Small intestine (tissue), 7 donors: Measurements from ENCODE around the gene WLS. TPM values are rescaled to one million over a fixed set of nuclear protein-coding genes. Genes with fewer than 3 reads are reported as not detected.
A peak's percentile ranks its signal among the peaks of the same experiment; 100 is the strongest.

Experiments used
- DNase-seq, 2 donors: peaks; one replicate each; pipeline versions ENCODE4 v3.0.0 to v3.0.0-alpha.2; 2013
- FAIRE-seq: peaks from 2 replicates; lab custom pipeline; 2012; peaks lifted over from hg19 to GRCh38; lab: Jason Lieb, UNC
- H3K27ac ChIP-seq, 3 donors: one replicate each; pipeline ENCODE4 v1.5.1; 2013; ENCODE audit warnings: low read length in 2 of 3, mild to moderate bottlenecking in 2 of 3, control low read depth in 1 of 3, inconsistent platforms in 1 of 3, low read depth in 1 of 3, moderate library complexity in 1 of 3
- H3K27me3 ChIP-seq, 3 donors: one replicate each; pipeline ENCODE4 v1.6.1; 2013; ENCODE audit warnings: low read length in 3 of 3, inconsistent platforms in 1 of 3; ENCODE audit not compliant: control insufficient read depth in 3 of 3, insufficient read depth in 3 of 3
- H3K36me3 ChIP-seq, 3 donors: one replicate each; pipeline ENCODE4 v1.6.1; 2013; ENCODE audit warnings: low read length in 3 of 3, inconsistent platforms in 1 of 3, low read depth in 1 of 3, mild to moderate bottlenecking in 1 of 3, moderate library complexity in 1 of 3; ENCODE audit not compliant: control insufficient read depth in 3 of 3, insufficient read depth in 2 of 3
- H3K4me1 ChIP-seq, 3 donors: one replicate each; pipeline ENCODE4 v1.6.1; 2013; ENCODE audit warnings: low read length in 2 of 3, inconsistent platforms in 1 of 3, low read depth in 1 of 3, mild to moderate bottlenecking in 1 of 3, moderate library complexity in 1 of 3; ENCODE audit not compliant: control insufficient read depth in 3 of 3, insufficient read depth in 2 of 3
- H3K4me3 ChIP-seq, 3 donors: one replicate each; pipeline ENCODE4 v1.5.1; 2013; ENCODE audit warnings: low read length in 3 of 3, control low read depth in 1 of 3, inconsistent platforms in 1 of 3, low read depth in 1 of 3, mild to moderate bottlenecking in 1 of 3, moderate library complexity in 1 of 3
- H3K9me3 ChIP-seq, 2 donors: one replicate each; pipeline ENCODE4 v1.6.1; 2013; ENCODE audit warnings: low read depth in 1 of 2, low read length in 1 of 2; ENCODE audit not compliant: control insufficient read depth in 2 of 2, insufficient read depth in 1 of 2
- WGBS, 3 donors: extraction: QIAGEN DNeasy Blood & Tissue Kit; methylation state at CpG; one replicate each; pipeline ENCODE4 v1.1.7; 2013; 5-methylcytosine and 5-hydroxymethylcytosine counted together
- polyA plus RNA-seq, 4 donors: library from polyadenylated mRNA; stranded (reverse) in 3 of 4; unstranded in 1 of 4; fragments of 200-250 nt in 3 of 4; fragments of 120-200 nt in 1 of 4; gene quantifications; one replicate each; pipeline versions ENCODE4 v1.2.1 to v1.2.3, GENCODE V29; 2013
- donor health status: healthy with polysubstance abuse.
- donor health status: control.
- donor health status: control.
- donor health status: Bipolar disorder and iron deficiency.
- donor health status: healthy.

The WLS gene
- polyA plus RNA-seq, 4 donors, result 2.2 to 58.0 (median 22.5) TPM

DNA sequence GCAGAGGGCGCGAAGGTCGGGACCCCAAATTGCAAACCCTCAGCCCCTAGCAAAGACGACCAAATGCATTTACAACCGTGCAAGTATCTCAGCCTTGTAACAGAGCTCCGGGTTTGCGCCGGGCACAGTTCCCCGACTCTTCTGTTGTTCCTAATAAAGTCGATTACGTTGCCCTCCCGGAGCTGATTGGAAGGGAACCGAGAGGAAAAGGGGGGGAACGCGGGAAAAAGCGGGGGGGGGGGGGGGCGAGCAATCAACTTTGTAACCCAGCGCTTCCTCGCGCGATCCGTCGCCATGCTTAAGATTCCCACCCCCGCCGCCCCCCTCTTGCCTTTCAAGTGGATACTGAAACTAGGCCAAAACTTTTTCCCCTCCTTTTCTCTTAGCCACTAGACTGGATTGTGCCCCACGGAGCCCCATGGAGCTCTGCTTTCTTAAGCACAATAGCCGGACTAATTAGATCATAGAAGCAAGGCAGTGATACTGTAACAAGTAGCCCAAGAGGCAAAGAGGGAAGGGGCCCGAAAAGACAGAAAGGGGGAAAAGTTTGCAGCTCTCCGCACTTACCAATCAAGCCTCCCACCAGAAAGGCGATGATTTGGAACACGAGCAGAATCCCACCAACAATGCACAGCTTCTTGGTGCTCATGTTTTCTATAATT is 565 bp downstream of the WLS start:
- H3K27me3 ChIP-seq, result no peaks in the 10 kb centered on the region
- H3K36me3 ChIP-seq, result no peaks in the 10 kb centered on the region
- WGBS, 3 donors, result 1 to 2% (median 2%) methylated on average over 27 to 31 of the region's 31 CpGs
- H3K4me1 ChIP-seq, result peaks cover 0 to 10% (median 0%) of the 10 kb centered on the region in 3 donors
- peak overlapping the region; percentile 20 to 79 (median 79) for H3K27ac ChIP-seq
- FAIRE-seq (no peak), DNase-seq (peak; percentile 50 to 75)
- no peaks in the 10 kb centered on the region for H3K9me3 ChIP-seq
- peak overlapping the region; percentile 51 to 93 (median 87) for H3K4me3 ChIP-seq

DNA sequence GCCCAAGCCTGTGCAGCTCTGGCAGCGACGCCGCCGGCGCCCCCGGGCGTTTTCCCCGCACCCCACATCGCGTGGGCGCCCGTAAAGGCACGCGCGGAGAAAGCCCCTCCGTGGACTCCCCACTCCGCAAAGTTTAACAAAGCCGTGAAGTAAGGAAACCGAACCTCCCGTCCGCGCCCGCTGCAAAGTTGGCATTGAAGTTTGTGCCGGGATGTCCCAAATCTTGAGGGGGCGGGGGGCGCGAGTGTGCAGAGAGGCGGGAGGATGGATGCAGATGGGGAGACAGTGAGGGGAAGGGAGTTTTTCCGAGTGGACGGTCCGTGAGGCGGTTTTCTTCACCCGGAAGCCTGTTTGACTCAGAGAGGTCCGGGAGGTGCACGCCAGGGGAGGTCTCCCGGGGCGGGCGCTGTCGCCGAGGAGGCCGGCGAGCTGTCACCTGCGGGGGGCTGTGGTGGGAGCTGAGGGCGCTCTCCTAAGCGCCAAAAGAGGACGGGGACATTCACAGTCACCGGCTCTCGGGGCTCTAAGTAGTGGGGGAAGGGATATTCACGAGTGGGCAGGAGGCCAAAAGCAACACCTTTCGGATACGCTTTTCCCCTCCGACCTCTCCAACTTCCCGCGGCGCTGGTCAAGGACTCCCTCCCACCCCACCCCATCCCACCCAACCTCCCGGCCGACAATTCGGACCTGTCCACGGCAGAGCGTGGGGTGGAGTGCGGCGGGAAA is 1.3 kb downstream of the WLS start:
- H3K4me3 ChIP-seq, result peak overlapping the region; percentile 51 to 93 (median 87)
- FAIRE-seq (no peak), DNase-seq (peak; percentile 20 to 53)
- H3K36me3 ChIP-seq, result no peaks in the 10 kb centered on the region
- H3K27me3 ChIP-seq, result no peaks in the 10 kb centered on the region
- no peaks in the 10 kb centered on the region for H3K9me3 ChIP-seq
- H3K4me1 ChIP-seq, result peaks cover 0 to 10% (median 0%) of the 10 kb centered on the region in 3 donors
- peak overlapping the region in 2 of 3 donors; percentile 23 to 79 for H3K27ac ChIP-seq
- 1 to 3% (median 1%) methylated on average over 55 to 62 of the region's 62 CpGs for WGBS, 3 donors

DNA sequence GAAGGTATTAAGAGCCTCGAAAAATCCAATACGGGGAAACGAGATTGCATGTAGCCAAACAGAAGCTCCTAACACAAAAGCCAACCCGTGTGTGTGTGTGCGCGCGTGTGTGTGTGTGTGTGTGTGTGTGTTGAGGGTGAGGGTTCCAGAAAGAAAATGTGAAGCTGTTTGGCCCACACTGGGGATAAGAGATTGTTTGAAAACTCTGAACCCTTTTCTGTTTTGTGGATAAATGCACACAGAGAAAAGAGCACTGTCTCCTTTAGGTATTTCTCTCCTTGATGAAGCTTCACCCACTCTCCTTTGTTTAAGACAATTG is 1.9 kb downstream of the WLS start:
- no peak for FAIRE-seq
- peak in 1 of 2 donors; percentile 39 for DNase-seq
- no peaks in the 10 kb centered on the region for H3K27me3 ChIP-seq
- no peaks in the 10 kb centered on the region for H3K9me3 ChIP-seq
- peak overlapping the region in 1 of 3 donors; percentile 23 for H3K27ac ChIP-seq
- no peaks in the 10 kb centered on the region for H3K36me3 ChIP-seq
- H3K4me1 ChIP-seq, result peaks cover 0 to 10% (median 0%) of the 10 kb centered on the region in 3 donors
- peak overlapping the region in 2 of 3 donors; percentile 87 to 93 for H3K4me3 ChIP-seq
- 3 to 14% (median 12%) methylated on average over 7 of the region's 7 CpGs for WGBS, 3 donors

DNA sequence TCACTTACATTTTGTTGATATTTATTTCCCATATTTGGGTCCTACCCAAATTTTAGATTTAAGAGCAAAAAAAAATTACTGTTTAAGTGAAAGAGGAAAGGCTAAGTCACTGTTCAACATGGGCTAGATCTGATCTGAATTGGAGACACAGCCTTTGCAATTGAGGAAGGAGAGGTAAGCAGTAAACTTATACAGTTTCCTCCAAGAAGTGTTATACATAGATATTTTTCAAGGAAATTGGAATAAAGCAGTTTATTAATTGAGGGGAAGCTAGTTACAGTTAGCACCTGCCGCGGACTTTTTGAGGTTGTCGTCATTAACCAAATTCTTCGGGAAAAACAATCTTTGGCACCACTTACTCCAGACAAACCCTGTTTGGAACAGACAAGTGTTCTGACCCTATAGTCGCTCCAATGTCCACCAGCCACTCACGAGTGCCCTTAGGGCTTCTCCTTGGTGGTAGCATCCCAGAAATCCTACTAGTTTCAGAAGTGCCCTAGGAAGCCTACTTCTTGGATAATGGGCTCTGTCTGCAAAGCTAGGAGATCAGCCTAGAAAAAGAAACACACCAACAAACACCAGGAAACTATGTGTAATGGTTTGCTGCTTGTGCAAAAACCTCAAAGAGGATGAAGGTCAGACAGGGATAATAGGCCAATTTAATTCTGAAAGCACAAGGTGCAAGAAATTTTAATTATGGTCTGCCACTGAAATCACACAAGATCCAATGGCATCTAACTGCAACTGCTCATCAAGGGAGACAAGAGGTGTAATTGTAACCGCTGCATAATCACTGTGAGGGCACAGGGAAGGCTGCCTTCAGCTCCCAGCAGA is 2.5 kb downstream of the WLS start:
- Histone ChIP-seq H3K9me3 (no peaks in the 10 kb centered on the region), H3K36me3 (no peaks in the 10 kb centered on the region), H3K4me1 (peaks cover 0 to 10% (median 0%) of the 10 kb centered on the region in 3 donors), H3K4me3 (peak overlapping the region in 1 of 3 donors; percentile 93), H3K27me3 (no peaks in the 10 kb centered on the region), H3K27ac (peak overlapping the region in 1 of 3 donors; percentile 46)
- FAIRE-seq, result no peak
- peak; percentile 28 to 34 for DNase-seq
- 42 to 50% (median 49%) methylated on average over 7 of the region's 7 CpGs for WGBS, 3 donors

DNA sequence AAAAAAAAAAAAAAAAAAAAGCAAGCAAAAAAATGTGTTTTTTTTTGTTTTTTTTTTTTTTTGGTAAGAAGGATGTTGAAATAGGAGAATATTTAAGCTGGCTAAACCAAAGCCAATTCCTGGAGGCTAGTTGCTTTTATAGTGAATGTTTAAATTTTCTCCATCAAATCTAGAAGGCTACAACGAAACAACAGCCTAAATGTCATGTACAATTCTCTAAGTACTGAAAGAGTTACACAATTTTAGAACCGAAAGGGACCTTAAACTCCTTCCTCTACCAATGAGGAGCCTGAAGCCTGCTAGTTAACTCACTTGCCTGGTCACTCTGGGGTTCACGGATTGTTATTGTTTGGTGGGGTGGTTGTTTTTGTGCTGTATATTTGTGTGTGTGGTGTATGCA is 3.5 kb downstream of the WLS start:
- Histone ChIP-seq H3K4me1 (peaks cover 0 to 10% (median 3%) of the 10 kb centered on the region in 3 donors), H3K9me3 (no peaks in the 10 kb centered on the region), H3K36me3 (no peaks in the 10 kb centered on the region), H3K27ac (peak overlapping the region in 1 of 3 donors; percentile 17), H3K4me3 (no peak overlapping the region), H3K27me3 (no peaks in the 10 kb centered on the region)
- WGBS, 3 donors, result 40 to 67% (median 48%) methylated on average over 3 of the region's 3 CpGs
- DNase-seq, result peak in 1 of 2 donors; percentile 4
- no peak for FAIRE-seq

DNA sequence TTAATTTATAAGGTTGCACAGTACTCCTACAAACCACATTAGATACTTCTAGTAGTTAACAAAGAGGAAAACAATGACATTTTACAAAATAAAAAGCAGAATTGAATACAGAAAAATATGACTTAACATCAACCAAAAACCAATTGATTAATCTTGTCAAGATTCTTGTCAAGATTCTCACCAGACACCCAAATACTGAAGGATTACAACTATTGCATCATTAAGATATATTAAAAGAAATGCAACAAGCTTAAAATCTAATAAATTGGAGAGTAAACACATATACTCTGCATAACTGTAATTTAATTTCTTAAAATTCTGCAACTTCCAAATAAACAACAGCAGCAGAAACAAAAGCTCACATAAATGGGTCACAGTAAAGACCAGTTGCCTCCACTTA is 4.7 kb downstream of the WLS start:
- H3K9me3 ChIP-seq, result no peaks in the 10 kb centered on the region
- no peak overlapping the region for H3K4me3 ChIP-seq
- H3K4me1 ChIP-seq, result peaks cover 0 to 7% (median 7%) of the 10 kb centered on the region in 3 donors
- no peaks in the 10 kb centered on the region for H3K27me3 ChIP-seq
- FAIRE-seq (no peak), DNase-seq (no peak)
- no peaks in the 10 kb centered on the region for H3K36me3 ChIP-seq
- H3K27ac ChIP-seq, result no peak overlapping the region

DNA sequence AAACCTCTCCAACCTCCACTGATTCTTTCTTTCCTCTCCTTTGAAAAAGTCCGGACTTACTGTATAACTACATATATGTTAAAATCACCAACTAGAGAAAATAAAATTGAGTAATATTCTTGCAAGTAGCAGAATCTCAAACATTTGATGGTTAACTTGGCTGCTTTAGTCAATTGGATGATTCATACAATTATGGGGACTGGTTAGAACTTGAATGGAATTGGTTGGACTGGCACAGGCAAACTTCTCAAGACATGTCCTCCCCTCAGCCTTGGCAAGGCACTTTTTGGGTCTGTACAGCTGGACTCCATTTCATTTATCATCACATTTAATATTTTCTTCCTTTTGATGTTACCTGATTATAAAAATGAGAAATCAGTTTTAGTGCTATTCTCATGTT is 6.5 kb downstream of the WLS start:
- H3K9me3 ChIP-seq, result no peaks in the 10 kb centered on the region
- FAIRE-seq, result no peak
- 92 to 100% (median 97%) methylated on average over 1 of the region's 1 CpG for WGBS, 3 donors
- H3K27me3 ChIP-seq, result no peaks in the 10 kb centered on the region
- no peak overlapping the region for H3K4me3 ChIP-seq
- DNase-seq, result no peak
- no peaks in the 10 kb centered on the region for H3K36me3 ChIP-seq
- H3K27ac ChIP-seq, result no peak overlapping the region
- H3K4me1 ChIP-seq, result peaks cover 0 to 7% (median 7%) of the 10 kb centered on the region in 3 donors

DNA sequence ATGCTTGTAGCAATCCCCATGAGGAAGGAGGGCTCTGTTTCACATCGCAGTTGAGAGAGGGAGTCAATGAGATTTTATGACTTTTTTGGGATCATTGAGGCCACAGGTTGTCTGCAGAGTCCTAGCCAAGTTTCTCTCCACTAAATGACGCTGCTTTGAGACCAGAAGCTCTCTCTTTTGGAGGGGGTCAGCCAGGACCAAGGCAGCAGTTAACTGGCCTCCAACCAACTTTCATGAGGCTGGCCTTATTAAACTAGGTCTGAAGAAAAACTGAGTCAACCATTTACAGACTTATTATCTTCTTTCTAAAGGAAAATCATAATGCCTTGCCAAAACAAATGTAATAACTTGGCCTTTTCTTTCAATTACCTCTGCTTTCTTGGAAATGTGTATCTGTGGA is 8.6 kb downstream of the WLS start:
- Histone ChIP-seq H3K4me3 (no peak overlapping the region), H3K27ac (no peak overlapping the region), H3K27me3 (no peaks in the 10 kb centered on the region), H3K36me3 (no peaks in the 10 kb centered on the region), H3K9me3 (no peaks in the 10 kb centered on the region), H3K4me1 (peaks cover 0 to 7% (median 0%) of the 10 kb centered on the region in 3 donors)
- DNase-seq (no peak), FAIRE-seq (no peak)
- WGBS, 3 donors, result 59 to 79% (median 67%) methylated on average over 2 of the region's 2 CpGs
